NK-92 (cell line): ENCODE data around the gene HSP90AB1.
A peak's percentile ranks its signal among the peaks of the same experiment; 100 is the strongest.

Experiments
- DNase-seq: peaks from one replicate; lab custom pipeline; 2025; ENCODE audit not compliant: unreplicated experiment; lab: John Stamatoyannopoulos, UW

Gene HSP90AB1

GRCh38 chr6:44235269-44235668 lies 11.6 kb upstream of the HSP90AB1 start:
- no peak for DNase-seq

- no peak for DNase-seq
Observed at GRCh38 chr6:44235891-44236516, 10.9 kb upstream of the HSP90AB1 start.

- no peak for DNase-seq
Observed at GRCh38 chr6:44237021-44237812, 9.7 kb upstream of the HSP90AB1 start.

GRCh38 chr6:44237813-44238433 lies 9.0 kb upstream of the HSP90AB1 start:
- DNase-seq, result no peak

- DNase-seq, result no peak
Observed at GRCh38 chr6:44238687-44239350, 8.1 kb upstream of the HSP90AB1 start.

GRCh38 chr6:44243345-44243744 lies 3.6 kb upstream of the HSP90AB1 start:
- DNase-seq, result no peak

- DNase-seq, result no peak
Observed at GRCh38 chr6:44245391-44245911, 1.4 kb upstream of the HSP90AB1 start.

- no peak for DNase-seq
Observed at GRCh38 chr6:44245912-44246662, 814 bp upstream of the HSP90AB1 start.

- peak; percentile 37 for DNase-seq
Observed at GRCh38 chr6:44247338-44248302, 719 bp downstream of the HSP90AB1 start.

GRCh38 chr6:44248579-44248978 lies 1.7 kb downstream of the HSP90AB1 start:
- DNase-seq, result no peak

GRCh38 chr6:44249082-44249748 lies 2.3 kb downstream of the HSP90AB1 start:
- DNase-seq, result no peak

- DNase-seq, result no peak
Observed at GRCh38 chr6:44250067-44250717, 3.3 kb downstream of the HSP90AB1 start.

- DNase-seq, result no peak
Observed at GRCh38 chr6:44250718-44251123, 3.8 kb downstream of the HSP90AB1 start.

- no peak for DNase-seq
Observed at GRCh38 chr6:44251576-44252524, 4.9 kb downstream of the HSP90AB1 start.

GRCh38 chr6:44253307-44254101 lies 6.6 kb downstream of the HSP90AB1 start:
- no peak for DNase-seq
